HCT116 (cell line): ENCODE measurements around the gene CNPY3. TPM values are rescaled to one million over a fixed set of nuclear protein-coding genes. Genes with fewer than 3 reads are reported as not detected.

ENCODE experiments used
- ATAC-seq: fragments of 200-7000 bp; cut with Tn5 transposase; 2 replicates; pipeline ENCODE4 v1.9.1; 2020; ENCODE audit warnings: mild to moderate bottlenecking, moderate library complexity
- BruUV-seq: library from RNA; stranded (reverse); fragments of 400-500 nt; replicated peaks from 2 replicates; lab custom pipeline; 2021; lab: Mats Ljungman, UMichigan
- CTCF ChIA-PET: fragments of 300-600 bp; sonication (Branson Sonifier 250); formaldehyde crosslinking; loops from one replicate; lab custom pipeline; 2021; ENCODE audit warnings: antibody characterized with exemption; lab: Charles Lee
- POLR2A ChIA-PET: fragments of 300-600, 350-600 bp; sonication (Branson Sonifier 250); formaldehyde crosslinking; loops from one replicate; lab custom pipeline; 2021; ENCODE audit warnings: antibody characterized with exemption; lab: Charles Lee
- RAD21 ChIA-PET, 2 experiments: fragments of 300-600 bp; sonication (Branson Sonifier 250); formaldehyde crosslinking; loops; one replicate each; lab custom pipeline; 2023; ENCODE audit warnings: low total read pairs in 2 of 2; ENCODE audit not compliant: uncharacterized antibody in 2 of 2, unreplicated experiment in 2 of 2, low non-redundant PET in 1 of 2; lab: Charles Lee
- DNase-seq: peaks from one replicate; pipeline ENCODE4 v3.0.0-alpha.2; 2010; ENCODE audit warnings: low read depth, low spot score
- H2AFZ ChIP-seq: fragments of 200-600 bp; shearing (Covaris generic), sonication (generic); 2 replicates; pipeline ENCODE4 v1.6.1; 2017; ENCODE audit warnings: low read depth, mixed run types, mixed read lengths, antibody characterized with exemption, low read length; ENCODE audit not compliant: poor library complexity, severe bottlenecking
- H3K27ac ChIP-seq: 2 replicates; pipeline ENCODE4 v1.5.1; 2012; ENCODE audit warnings: low read depth, low read length
- H3K27me3 ChIP-seq: fragments of 200-600 bp; sonication (generic); 2 replicates; pipeline ENCODE4 v1.6.1; 2016; ENCODE audit warnings: mixed run types, low read length, mixed read lengths; ENCODE audit not compliant: insufficient read depth
- H3K36me3 ChIP-seq, 2 experiments: fragments of 200-500 bp in 1 of 2; fragments of 200-600 bp in 1 of 2; sonication (Bioruptor generic) in 1 of 2; sonication (generic) in 1 of 2; 2 replicates each; pipeline versions ENCODE4 v1.5.1 to v1.6.1; 2014 to 2016; ENCODE audit warnings: low read length in 2 of 2, inconsistent platforms in 1 of 2, mixed read lengths in 1 of 2, mixed run types in 1 of 2; ENCODE audit not compliant: insufficient read depth in 2 of 2, control insufficient read depth in 1 of 2
- H3K4me1 ChIP-seq, 2 experiments: fragments of 200-600 bp in 1 of 2; sonication (generic) in 1 of 2; 2 replicates each; pipeline versions ENCODE4 v1.5.1 to v1.6.1; 2012 to 2017; ENCODE audit warnings: low read length in 2 of 2, inconsistent platforms in 1 of 2, mild to moderate bottlenecking in 1 of 2, mixed read lengths in 1 of 2, mixed run types in 1 of 2, moderate library complexity in 1 of 2; ENCODE audit not compliant: insufficient read depth in 2 of 2, control insufficient read depth in 1 of 2
- H3K4me2 ChIP-seq: fragments of 200-600 bp; sonication (generic); 2 replicates; pipeline ENCODE4 v1.6.1; 2017; ENCODE audit warnings: mixed run types, low read length, mixed read lengths
- H3K4me3 ChIP-seq, 2 experiments: fragments of 200-600 bp in 1 of 2; sonication (generic) in 1 of 2; replicated peaks in 1 of 2; 2 replicates each; pipeline ENCODE4 v1.5.1; 2011 to 2016; ENCODE audit warnings: low read length in 2 of 2, control low read depth in 1 of 2, low read depth in 1 of 2, mild to moderate bottlenecking in 1 of 2, mixed read lengths in 1 of 2, mixed run types in 1 of 2
- H3K79me2 ChIP-seq: fragments of 200-600 bp; sonication (generic); 2 replicates; pipeline ENCODE4 v1.6.1; 2017; ENCODE audit warnings: mild to moderate bottlenecking, mixed run types, low read length, moderate library complexity, mixed read lengths; ENCODE audit not compliant: insufficient read depth
- H3K9ac ChIP-seq: fragments of 200-600 bp; sonication (generic); 2 replicates; pipeline ENCODE4 v1.6.1; 2016; ENCODE audit warnings: low read length, mixed read lengths
- H3K9me2 ChIP-seq: fragments of 200-600 bp; sonication (generic), shearing (Covaris generic); 2 replicates; pipeline ENCODE4 v1.6.1; 2017; ENCODE audit warnings: mixed run types, mild to moderate bottlenecking, moderate library complexity; ENCODE audit not compliant: insufficient read depth
- H3K9me3 ChIP-seq, 2 experiments: fragments of 200-500 bp in 1 of 2; fragments of 200-600 bp in 1 of 2; sonication (Bioruptor generic) in 1 of 2; sonication (generic) in 1 of 2; 2 replicates each; pipeline ENCODE4 v1.6.1; 2014 to 2017; ENCODE audit warnings: low read length in 2 of 2, mixed read lengths in 2 of 2, inconsistent platforms in 1 of 2, low read depth in 1 of 2, mild to moderate bottlenecking in 1 of 2, mixed run types in 1 of 2, moderate library complexity in 1 of 2; ENCODE audit not compliant: control insufficient read depth in 1 of 2, insufficient read depth in 1 of 2
- H4K20me1 ChIP-seq: fragments of 200-600 bp; sonication (generic), shearing (Covaris generic); 2 replicates; pipeline ENCODE4 v1.6.1; 2017; ENCODE audit warnings: mixed run types, mild to moderate bottlenecking, moderate library complexity; ENCODE audit not compliant: insufficient read depth
- ATF3 ChIP-seq: IDR thresholded peaks from 2 replicates; pipeline ENCODE4 v1.6.1; 2012
- CBX3 ChIP-seq: IDR thresholded peaks from 2 replicates; pipeline ENCODE4 v1.6.1; 2012; ENCODE audit warnings: low read depth
- CTCF ChIP-seq, 3 experiments: fragments of 200-600 bp in 1 of 3; sonication (generic) in 1 of 3; IDR thresholded peaks in 2 of 3; conservative IDR thresholded peaks in 1 of 3; 2 replicates each; pipeline ENCODE4 v1.5.1; 2012 to 2017; ENCODE audit warnings: low read depth in 2 of 3, low read length in 2 of 3, antibody characterized with exemption in 1 of 3, borderline replicate concordance in 1 of 3, control low read depth in 1 of 3, mild to moderate bottlenecking in 1 of 3, mixed read lengths in 1 of 3, mixed run types in 1 of 3, moderate library complexity in 1 of 3; ENCODE audit not compliant: insufficient read depth in 1 of 3
- EGR1 ChIP-seq: IDR thresholded peaks from 2 replicates; pipeline ENCODE4 v1.6.1; 2012; ENCODE audit warnings: low read depth
- ELF1 ChIP-seq: IDR thresholded peaks from 2 replicates; pipeline ENCODE4 v1.6.1; 2012; ENCODE audit warnings: low read depth, borderline replicate concordance
- EZH2 ChIP-seq: fragments of 200-600 bp; sonication (generic); IDR thresholded peaks from 2 replicates; pipeline ENCODE4 v1.6.1; 2017; ENCODE audit warnings: antibody characterized with exemption, mixed run types
- EZH2phosphoT487 ChIP-seq: fragments of 200-600 bp; IDR thresholded peaks from 2 replicates; pipeline ENCODE4 v1.6.1; 2018; ENCODE audit warnings: antibody characterized with exemption, borderline replicate concordance
- FOSL1 ChIP-seq: IDR thresholded peaks from 2 replicates; pipeline ENCODE4 v1.6.1; 2012; ENCODE audit warnings: low read depth
- JUND ChIP-seq: IDR thresholded peaks from 2 replicates; pipeline ENCODE4 v1.6.1; 2012
- MAX ChIP-seq: IDR thresholded peaks from 2 replicates; pipeline ENCODE4 v1.6.1; 2012
- POLR2A ChIP-seq: IDR thresholded peaks from 2 replicates; pipeline ENCODE4 v1.7.0; 2011; ENCODE audit warnings: borderline replicate concordance; ENCODE audit not compliant: insufficient read depth, insufficient read length; ENCODE audit errors: extremely low read depth
- POLR2AphosphoS5 ChIP-seq: IDR thresholded peaks from 2 replicates; pipeline ENCODE4 v1.6.1; 2011; ENCODE audit warnings: mild to moderate bottlenecking, low read depth, low read length, moderate library complexity
- RAD21 ChIP-seq: IDR thresholded peaks from 2 replicates; pipeline ENCODE4 v1.6.1; 2012; ENCODE audit warnings: low read depth, mild to moderate bottlenecking
- SIN3A ChIP-seq: IDR thresholded peaks from 2 replicates; pipeline ENCODE4 v1.6.1; 2012; ENCODE audit warnings: low read depth
- SP1 ChIP-seq: IDR thresholded peaks from 2 replicates; pipeline ENCODE4 v1.6.1; 2012; ENCODE audit warnings: low read depth
- YY1 ChIP-seq: IDR thresholded peaks from 2 replicates; pipeline ENCODE4 v1.6.1; 2011; ENCODE audit warnings: low read length, low read depth, moderate library complexity, mild to moderate bottlenecking; ENCODE audit not compliant: insufficient replicate concordance; ENCODE audit errors: extremely low read depth
- ZBTB33 ChIP-seq: IDR thresholded peaks from 2 replicates; pipeline ENCODE4 v1.6.1; 2011; ENCODE audit warnings: mild to moderate bottlenecking, low read length, moderate library complexity; ENCODE audit not compliant: insufficient replicate concordance; ENCODE audit errors: extremely low read depth
- ZFX ChIP-seq: fragments of 450-650 bp; IDR thresholded peaks from 2 replicates; pipeline ENCODE4 v1.6.1; 2017
- ZNF274 ChIP-seq: fragments of 200-500 bp; sonication (Bioruptor generic); IDR thresholded peaks from 2 replicates; pipeline ENCODE4 v1.6.1; 2014; ENCODE audit warnings: mild to moderate bottlenecking, low read depth, low read length, inconsistent platforms
- intact Hi-C: fragments of 100-400 bp; cut with micrococcal nuclease; formaldehyde crosslinking; loops from 2 replicates; pipeline ENCODE4 v1.10.0; 2022
- total RNA-seq: library from RNA; stranded (reverse); gene quantifications from one replicate; pipeline ENCODE4 v1.2.1, GENCODE V29; 2021; ENCODE audit not compliant: unreplicated experiment

CNPY3 gene
- total RNA-seq, 1 experiment from 2014 or later, result 49.1 TPM

- no peak overlapping the region for H3K27ac ChIP-seq
- TF ChIP-seq EGR1 (no peak), ZFX (no peak), CBX3 (no peak), SIN3A (no peak), SP1 (no peak), MAX (no peak), CTCF (IDR thresholded peaks at IDR 0.05 in 2 of 3, conservative IDR thresholded peaks at IDR 0.05 in 1 of 3; ENCODE audit: borderline replicate concordance in 1 of 3, insufficient read depth in 1 of 3, low read depth in 2 of 3, low read length in 2 of 3) (no peak), POLR2AphosphoS5 (no peak), FOSL1 (no peak), ZBTB33 (no peak), POLR2A (no peak), YY1 (no peak), ATF3 (no peak), RAD21 (no peak), ZNF274 (no peak), JUND (no peak), EZH2phosphoT487 (no peak), ELF1 (no peak), EZH2 (no peak)
- TF ChIP-seq, all 23 proteins: peak for 0
- Histone ChIP-seq H3K9me3 (no peaks in the 10 kb centered on the region), H4K20me1 (no peaks in the 10 kb centered on the region), H3K9me2 (no peaks in the 10 kb centered on the region), H3K4me2 (no peak overlapping the region), H3K79me2 (no peaks in the 10 kb centered on the region), H3K9ac (no peak overlapping the region), H3K4me1 (peaks cover 10 to 17% of the 10 kb centered on the region in 2 experiments), H3K27me3 (no peaks in the 10 kb centered on the region), H3K4me3 (no peak overlapping the region), H2AFZ (no peak overlapping the region), H3K36me3 (no peaks in the 10 kb centered on the region; a peak in 2 of 4 replicates)
- no peak for DNase-seq
- peak; percentile 7; the same call in 1 of the 2 replicates for ATAC-seq
- intact Hi-C loops, result loop anchor here (5.0 kb wide), 1 partner anchor 179 kb away; no protein-coding TSS in a partner anchor
- ChIA-PET RAD21 (interaction anchor here in 1 of 2 experiments (0.6 kb wide), 1 partner anchor 528 kb away, joined by 6 read pairs; no protein-coding TSS in a partner anchor), POLR2A (interaction anchor here (1.2 kb wide), 1 partner anchor 21 kb away, joined by 3 read pairs; the partner anchor contains the start of gene PPP2R5D), CTCF (no interaction called here)
- no TSS peak for BruUV-seq
Measured at GRCh38 chr6:42963179-42963854, 34.0 kb downstream of the CNPY3 start.
